ENCODE data around the gene WDR4. TPM values are rescaled to one million over a fixed set of nuclear protein-coding genes. Genes with fewer than 3 reads are reported as not detected.
"Not testable (repeated sequence)": the region's sequence is repeated elsewhere in the genome, so short reads cannot be mapped to it uniquely, and the experiment has no call there.

Gene WDR4
- total and polyA plus RNA-seq, 11 donors: 1.7 to 17.9 (median 6.4) TPM

DNA sequence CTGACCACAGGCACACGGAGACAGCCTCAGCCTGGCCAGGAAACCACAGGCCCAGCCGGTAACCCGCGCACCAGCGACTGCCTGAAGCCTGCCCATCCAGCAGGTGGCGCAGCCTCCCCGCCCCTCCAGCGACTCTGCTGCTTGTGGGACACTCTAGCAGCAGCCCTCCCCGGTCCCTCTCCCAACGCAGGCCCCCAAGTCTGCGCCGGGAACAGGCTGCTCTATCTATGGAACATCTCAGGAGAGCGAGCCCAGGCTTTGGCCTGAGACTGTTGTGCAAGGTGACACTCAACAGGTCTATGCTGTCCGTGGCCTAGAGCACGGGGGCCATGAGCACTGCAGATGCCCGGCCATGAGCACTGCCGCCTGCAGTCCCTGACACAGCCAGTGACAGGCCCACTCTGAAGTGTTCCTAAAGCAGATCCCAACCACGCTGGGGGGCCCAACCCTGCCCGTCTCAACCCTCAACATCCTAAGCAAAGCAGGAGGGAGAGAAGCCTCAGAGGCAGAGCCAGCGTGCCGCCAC lies 28.4 kb downstream of the WDR4 start:
- no peak for TF ChIP-seq POLR2A (IDR thresholded peaks at IDR 0.05)
- TF ChIP-seq, protein P1, sequence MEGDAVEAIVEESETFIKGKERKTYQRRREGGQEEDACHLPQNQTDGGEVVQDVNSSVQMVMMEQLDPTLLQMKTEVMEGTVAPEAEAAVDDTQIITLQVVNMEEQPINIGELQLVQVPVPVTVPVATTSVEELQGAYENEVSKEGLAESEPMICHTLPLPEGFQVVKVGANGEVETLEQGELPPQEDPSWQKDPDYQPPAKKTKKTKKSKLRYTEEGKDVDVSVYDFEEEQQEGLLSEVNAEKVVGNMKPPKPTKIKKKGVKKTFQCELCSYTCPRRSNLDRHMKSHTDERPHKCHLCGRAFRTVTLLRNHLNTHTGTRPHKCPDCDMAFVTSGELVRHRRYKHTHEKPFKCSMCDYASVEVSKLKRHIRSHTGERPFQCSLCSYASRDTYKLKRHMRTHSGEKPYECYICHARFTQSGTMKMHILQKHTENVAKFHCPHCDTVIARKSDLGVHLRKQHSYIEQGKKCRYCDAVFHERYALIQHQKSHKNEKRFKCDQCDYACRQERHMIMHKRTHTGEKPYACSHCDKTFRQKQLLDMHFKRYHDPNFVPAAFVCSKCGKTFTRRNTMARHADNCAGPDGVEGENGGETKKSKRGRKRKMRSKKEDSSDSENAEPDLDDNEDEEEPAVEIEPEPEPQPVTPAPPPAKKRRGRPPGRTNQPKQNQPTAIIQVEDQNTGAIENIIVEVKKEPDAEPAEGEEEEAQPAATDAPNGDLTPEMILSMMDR (IDR thresholded peaks at IDR 0.05): peak in 6 of 12 donors; percentile 7 to 34 (median 23)
- Histone ChIP-seq H3K27ac (no peak overlapping the region), H3K9me3 (no peaks in the 10 kb centered on the region), H3K27me3 (no peaks in the 10 kb centered on the region), H3K4me1 (no peaks in the 10 kb centered on the region), H3K4me3 (no peak overlapping the region), H3K36me3 (peaks cover 0 to 91% (median 79%) of the 10 kb centered on the region in 9 donors)
- WGBS, 4 donors: 83 to 96% (median 89%) methylated on average over 13 to 21 of the region's 21 CpGs
- DNase-seq (no peak), ATAC-seq (peak in 3 of 4 donors; percentile 9 to 33 (median 10))
- intact Hi-C loops (cut with DNase I): no loop called here

DNA sequence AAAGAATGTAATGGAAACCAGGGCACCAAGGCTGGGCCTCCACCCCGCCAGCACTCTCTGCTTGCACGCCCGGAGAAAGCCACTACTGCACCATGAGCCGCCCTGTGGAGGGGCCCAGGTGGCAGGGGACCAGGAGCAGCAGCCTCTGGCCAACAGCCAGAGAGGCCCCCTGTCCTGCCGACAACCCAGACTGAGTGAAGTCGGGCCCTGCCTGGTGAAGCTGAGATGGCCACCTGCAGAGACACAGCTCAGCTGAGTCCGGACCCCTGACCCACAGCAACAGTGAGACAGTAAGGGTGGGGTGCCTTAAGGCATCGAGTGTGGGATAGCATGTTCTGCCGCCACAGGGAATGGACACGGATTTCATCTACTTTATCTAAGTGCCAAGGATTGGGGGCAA lies 28.9 kb downstream of the WDR4 start:
- no peak overlapping the region for H3K4me3 ChIP-seq
- no peaks in the 10 kb centered on the region for H3K9me3 ChIP-seq
- whole genome bisulfite sequencing, 4 donors: 91 to 95% (median 94%) methylated on average over 7 to 10 of the region's 10 CpGs
- intact Hi-C loops (cut with DNase I): no loop called here
- peaks cover 0 to 91% (median 77%) of the 10 kb centered on the region in 9 donors for H3K36me3 ChIP-seq
- ATAC-seq: peak in 1 of 4 donors; percentile 3
- no peak overlapping the region for H3K27ac ChIP-seq
- no peak for DNase-seq
- peaks cover 0 to 4% (median 0%) of the 10 kb centered on the region in 12 donors for H3K4me1 ChIP-seq
- TF ChIP-seq, protein P1 (IDR thresholded peaks at IDR 0.05): no peak
- TF ChIP-seq POLR2A (IDR thresholded peaks at IDR 0.05): no peak
- no peaks in the 10 kb centered on the region for H3K27me3 ChIP-seq

DNA sequence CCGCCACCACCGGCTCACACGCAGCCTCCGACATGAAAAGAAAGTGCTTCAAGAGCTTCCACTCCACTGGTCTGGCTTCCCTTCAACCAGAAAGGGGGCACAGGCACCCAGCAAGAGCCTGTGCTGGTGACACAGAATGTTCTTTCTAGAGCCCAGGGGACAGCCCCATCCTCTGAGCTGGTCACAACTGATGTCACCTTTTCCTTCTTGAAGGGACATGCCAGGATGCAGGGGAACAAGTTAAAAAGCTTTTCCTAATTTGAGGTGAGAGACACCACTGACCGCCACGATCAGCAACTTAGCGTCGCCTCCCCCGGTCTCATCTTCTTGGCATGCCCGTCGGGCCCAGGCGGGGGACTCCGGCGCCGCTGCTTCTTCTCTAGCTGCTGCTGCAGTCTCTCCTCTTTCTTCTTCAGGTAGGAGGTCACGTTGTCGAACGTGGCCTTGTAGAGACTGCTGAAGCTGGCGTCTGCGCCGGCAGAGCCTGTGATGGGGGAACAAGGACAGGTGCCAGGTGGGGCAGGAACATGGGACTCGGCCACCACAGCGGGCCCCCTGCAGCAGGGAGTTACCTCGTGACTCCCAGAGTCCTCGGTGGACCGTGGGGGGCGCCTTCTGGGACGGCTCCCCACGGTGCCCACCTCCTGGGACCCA lies 29.5 kb downstream of the WDR4 start:
- peaks cover 0 to 91% (median 72%) of the 10 kb centered on the region in 9 donors for H3K36me3 ChIP-seq
- 95 to 97% (median 95%) methylated on average over 24 to 29 of the region's 29 CpGs for WGBS, 4 donors
- intact Hi-C loops (cut with DNase I): no loop called here
- no peaks in the 10 kb centered on the region for H3K9me3 ChIP-seq
- peaks cover 0 to 10% (median 0%) of the 10 kb centered on the region in 12 donors for H3K4me1 ChIP-seq
- no peak for TF ChIP-seq POLR2A (IDR thresholded peaks at IDR 0.05)
- TF ChIP-seq, protein P1 (IDR thresholded peaks at IDR 0.05): no peak
- no peak overlapping the region for H3K4me3 ChIP-seq
- ATAC-seq (no peak), DNase-seq (no peak)
- H3K27ac ChIP-seq: no peak overlapping the region
- H3K27me3 ChIP-seq: no peaks in the 10 kb centered on the region

DNA sequence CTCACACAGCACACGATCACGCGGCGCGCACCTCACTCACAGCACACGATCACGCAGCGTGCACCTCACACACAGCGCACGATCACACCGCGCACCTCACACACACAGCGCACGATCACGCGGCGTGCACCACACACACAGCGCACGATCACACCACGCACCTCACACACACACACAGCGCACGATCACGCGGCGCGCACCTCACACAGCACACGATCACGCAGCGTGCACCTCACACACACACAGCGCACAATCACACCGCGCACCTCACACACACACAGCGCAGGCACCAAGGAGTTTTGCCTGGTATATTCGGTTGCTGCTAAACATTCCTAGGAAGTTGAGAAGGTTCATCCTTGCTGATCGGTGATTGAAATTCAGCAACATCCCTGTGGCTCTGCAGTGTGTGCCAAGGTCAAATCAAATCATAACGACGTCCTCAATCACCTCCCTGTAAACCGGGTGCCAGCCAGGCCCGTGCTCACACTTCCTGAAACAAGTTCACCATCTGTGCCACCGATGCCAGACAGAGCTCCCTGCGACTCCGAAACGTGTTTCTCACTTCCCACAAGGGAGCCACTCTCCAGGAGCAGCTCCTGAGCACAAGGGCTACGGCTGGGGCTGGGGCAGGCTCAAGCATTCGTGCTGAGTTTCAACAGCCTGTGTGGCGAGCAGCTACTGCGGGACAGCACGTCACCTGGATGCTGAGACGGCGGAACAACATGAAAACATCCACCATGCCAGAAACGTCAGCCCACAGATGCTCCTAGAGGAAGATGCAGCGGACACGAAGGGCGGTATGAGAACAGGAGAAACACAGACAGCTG lies 30.2 kb downstream of the WDR4 start:
- no peaks in the 10 kb centered on the region for H3K27me3 ChIP-seq
- H3K4me1 ChIP-seq: peaks cover 0 to 13% (median 0%) of the 10 kb centered on the region in 12 donors
- no peak for ATAC-seq
- H3K4me3 ChIP-seq: no peak overlapping the region
- intact Hi-C loops (cut with DNase I): no loop called here
- WGBS, 4 donors: 89 to 93% (median 91%) methylated on average over 44 to 54 of the region's 54 CpGs
- no peak for TF ChIP-seq POLR2A (IDR thresholded peaks at IDR 0.05)
- TF ChIP-seq, protein P1 (IDR thresholded peaks at IDR 0.05): no peak
- H3K9me3 ChIP-seq: no peaks in the 10 kb centered on the region
- no peak overlapping the region for H3K27ac ChIP-seq
- peaks cover 0 to 91% (median 71%) of the 10 kb centered on the region in 9 donors for H3K36me3 ChIP-seq
- DNase-seq: no peak

DNA sequence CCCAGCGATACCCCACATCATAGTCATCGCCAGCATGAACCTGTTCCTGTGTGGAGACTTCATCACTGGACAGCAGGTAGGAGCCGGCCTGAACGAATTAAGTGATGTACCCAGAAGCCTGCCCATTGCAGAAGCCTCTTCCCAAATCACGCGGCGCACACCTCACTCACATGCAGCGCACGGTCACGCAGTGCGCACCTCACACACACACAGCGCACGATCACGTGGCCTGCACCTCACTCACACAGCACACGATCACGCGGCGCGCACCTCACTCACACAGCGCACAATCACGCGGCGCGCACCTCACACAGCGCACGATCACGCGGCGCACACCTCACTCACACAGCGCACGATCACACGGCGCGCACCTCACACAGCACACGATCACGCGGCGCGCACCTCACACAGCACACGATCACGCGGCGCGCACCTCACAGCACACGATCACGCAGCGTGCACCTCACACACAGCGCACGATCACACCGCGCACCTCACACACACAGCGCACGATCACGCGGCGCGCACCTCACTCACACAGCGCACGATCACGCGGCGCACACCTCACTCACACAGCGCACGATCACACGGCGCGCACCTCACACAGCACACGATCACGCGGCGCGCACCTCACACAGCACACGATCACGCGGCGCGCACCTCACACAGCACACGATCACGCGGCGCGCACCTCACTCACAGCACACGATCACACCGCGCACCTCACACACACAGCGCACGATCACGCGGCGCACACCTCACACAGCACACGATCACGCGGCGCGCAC lies 31.0 kb downstream of the WDR4 start:
- H3K27ac ChIP-seq; H3K9me3 ChIP-seq; intact Hi-C loops (cut with DNase I); H3K27me3 ChIP-seq; DNase-seq; ATAC-seq; H3K4me3 ChIP-seq: not testable (repeated sequence)
- Histone ChIP-seq H3K36me3 (peaks cover 0 to 91% (median 63%) of the 10 kb centered on the region in 9 donors), H3K4me1 (peaks cover 0 to 13% (median 0%) of the 10 kb centered on the region in 12 donors)
- 96 to 98% (median 97%) methylated on average over 88 to 95 of the region's 95 CpGs for WGBS, 4 donors

Measured in heart left ventricle (tissue), 16 donors.